ENCODE data around the gene TMEM132D. TPM values are rescaled to one million over a fixed set of nuclear protein-coding genes. Genes with fewer than 3 reads are reported as not detected.
"Not testable (repeated sequence)": the region's sequence is repeated elsewhere in the genome, so short reads cannot be mapped to it uniquely, and the experiment has no call there.

The TMEM132D gene
- polyA plus RNA-seq, 1 experiment: 0.02 TPM

DNA sequence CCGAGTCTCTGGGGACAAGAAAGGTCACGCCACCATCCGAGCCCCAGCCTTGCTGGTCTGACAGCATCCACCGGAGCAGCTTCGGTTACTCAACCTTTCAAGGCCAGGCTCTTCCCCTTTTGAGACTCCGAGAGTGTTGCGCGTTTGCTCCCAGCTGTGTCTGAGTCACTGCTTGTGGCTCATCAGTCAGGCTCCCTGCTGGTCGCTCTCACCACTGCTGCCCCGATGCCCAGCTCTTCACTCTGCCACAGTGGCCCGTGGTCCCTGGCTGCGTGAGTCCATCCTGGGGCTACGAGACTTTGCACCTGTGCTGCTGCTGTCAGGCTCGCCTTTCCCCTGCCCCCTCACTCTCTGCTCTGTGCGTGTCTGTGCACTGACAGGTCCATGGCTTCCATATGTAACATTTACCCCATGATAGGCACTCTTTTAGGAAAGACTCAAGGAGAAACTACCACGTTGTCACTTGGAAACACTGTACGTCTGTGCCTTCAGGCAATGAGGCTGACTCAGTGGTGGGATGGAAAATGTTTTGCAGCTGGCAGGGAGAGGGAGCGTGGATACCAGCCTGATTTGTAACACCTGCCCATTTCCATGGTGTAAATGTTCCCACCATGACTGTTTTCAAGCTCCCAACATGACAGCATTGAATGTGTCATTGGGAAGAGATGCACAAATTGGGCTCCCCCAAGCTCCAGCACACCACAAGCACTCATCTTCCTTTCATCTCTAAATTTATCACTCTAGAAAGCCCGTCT is 350.7 kb downstream of the TMEM132D start:
- H3K27me3 ChIP-seq (ENCODE audit: control insufficient read depth, insufficient read depth, low read length): no peaks in the 10 kb centered on the region
- ChIA-PET CTCF (interaction anchor here (0.9 kb wide), 1 partner anchor 25 kb away, joined by 3 read pairs; no protein-coding TSS in a partner anchor), POLR2A (no interaction called here)
- H3K36me3 ChIP-seq (ENCODE audit: control insufficient read depth, insufficient read depth, low read length): no peaks in the 10 kb centered on the region
- TF ChIP-seq, protein P1, sequence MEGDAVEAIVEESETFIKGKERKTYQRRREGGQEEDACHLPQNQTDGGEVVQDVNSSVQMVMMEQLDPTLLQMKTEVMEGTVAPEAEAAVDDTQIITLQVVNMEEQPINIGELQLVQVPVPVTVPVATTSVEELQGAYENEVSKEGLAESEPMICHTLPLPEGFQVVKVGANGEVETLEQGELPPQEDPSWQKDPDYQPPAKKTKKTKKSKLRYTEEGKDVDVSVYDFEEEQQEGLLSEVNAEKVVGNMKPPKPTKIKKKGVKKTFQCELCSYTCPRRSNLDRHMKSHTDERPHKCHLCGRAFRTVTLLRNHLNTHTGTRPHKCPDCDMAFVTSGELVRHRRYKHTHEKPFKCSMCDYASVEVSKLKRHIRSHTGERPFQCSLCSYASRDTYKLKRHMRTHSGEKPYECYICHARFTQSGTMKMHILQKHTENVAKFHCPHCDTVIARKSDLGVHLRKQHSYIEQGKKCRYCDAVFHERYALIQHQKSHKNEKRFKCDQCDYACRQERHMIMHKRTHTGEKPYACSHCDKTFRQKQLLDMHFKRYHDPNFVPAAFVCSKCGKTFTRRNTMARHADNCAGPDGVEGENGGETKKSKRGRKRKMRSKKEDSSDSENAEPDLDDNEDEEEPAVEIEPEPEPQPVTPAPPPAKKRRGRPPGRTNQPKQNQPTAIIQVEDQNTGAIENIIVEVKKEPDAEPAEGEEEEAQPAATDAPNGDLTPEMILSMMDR (IDR thresholded peaks at IDR 0.05; ENCODE audit: insufficient read depth, low read depth, low read length): no peak
- no peak overlapping the region for H3K4me3 ChIP-seq (ENCODE audit: low read depth, low read length)
- DNase-seq (ENCODE audit: low read depth): no peak

DNA sequence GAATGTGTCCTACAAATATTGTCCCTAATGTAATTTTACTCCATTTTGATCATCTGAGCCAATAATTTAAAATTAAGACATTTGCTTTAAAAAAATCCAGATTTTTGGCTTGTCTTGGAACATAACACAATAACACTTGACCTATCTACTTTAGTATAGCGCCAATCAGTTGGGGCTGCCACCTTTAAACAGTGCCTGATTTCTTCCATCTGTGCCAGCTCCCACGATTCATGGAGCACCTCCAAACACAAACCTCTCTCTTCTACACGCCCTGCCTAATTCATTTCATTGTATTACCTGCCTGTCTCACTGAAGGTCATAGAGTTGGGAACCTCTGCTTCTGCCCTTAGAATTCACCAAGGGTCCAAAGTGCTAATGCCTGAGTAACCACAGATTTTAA is 352.4 kb downstream of the TMEM132D start:
- CTCF ChIA-PET: no interaction called here
- POLR2A ChIA-PET: no interaction called here
- H3K36me3 ChIP-seq (ENCODE audit: control insufficient read depth, insufficient read depth, low read length): no peaks in the 10 kb centered on the region
- no peak overlapping the region for H3K4me3 ChIP-seq (ENCODE audit: low read depth, low read length)
- DNase-seq (ENCODE audit: low read depth): no peak
- TF ChIP-seq, protein P1 (IDR thresholded peaks at IDR 0.05; ENCODE audit: insufficient read depth, low read depth, low read length): no peak
- no peaks in the 10 kb centered on the region for H3K27me3 ChIP-seq (ENCODE audit: control insufficient read depth, insufficient read depth, low read length)

DNA sequence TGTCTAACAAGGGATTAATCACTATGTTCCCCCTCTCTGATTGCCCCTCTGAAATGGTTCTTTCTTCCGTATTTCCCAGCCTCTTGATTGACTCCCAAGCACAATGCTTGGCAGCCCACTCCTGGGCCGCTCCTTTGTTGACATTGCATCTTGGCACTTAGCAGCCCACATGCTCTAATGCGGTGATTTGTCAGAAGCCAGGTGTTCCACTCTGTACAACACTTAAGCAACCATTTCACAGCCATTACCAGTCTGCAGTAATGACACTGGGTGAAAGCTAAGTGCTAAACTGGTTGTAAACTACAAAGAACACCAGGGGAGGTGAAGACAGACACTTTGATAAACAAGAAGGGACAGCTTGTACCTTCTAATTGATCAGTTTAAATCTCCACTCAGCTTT is 353.5 kb downstream of the TMEM132D start:
- Histone ChIP-seq H3K36me3 (ENCODE audit: control insufficient read depth, insufficient read depth, low read length) (no peaks in the 10 kb centered on the region), H3K4me3 (ENCODE audit: low read depth, low read length) (no peak overlapping the region), H3K27me3 (ENCODE audit: control insufficient read depth, insufficient read depth, low read length) (no peaks in the 10 kb centered on the region)
- no peak for DNase-seq (ENCODE audit: low read depth)
- TF ChIP-seq, protein P1 (IDR thresholded peaks at IDR 0.05; ENCODE audit: insufficient read depth, low read depth, low read length): no peak
- ChIA-PET POLR2A (no interaction called here), CTCF (interaction anchor here (0.5 kb wide), 1 partner anchor 383 kb away, joined by 4 read pairs; no protein-coding TSS in a partner anchor)

DNA sequence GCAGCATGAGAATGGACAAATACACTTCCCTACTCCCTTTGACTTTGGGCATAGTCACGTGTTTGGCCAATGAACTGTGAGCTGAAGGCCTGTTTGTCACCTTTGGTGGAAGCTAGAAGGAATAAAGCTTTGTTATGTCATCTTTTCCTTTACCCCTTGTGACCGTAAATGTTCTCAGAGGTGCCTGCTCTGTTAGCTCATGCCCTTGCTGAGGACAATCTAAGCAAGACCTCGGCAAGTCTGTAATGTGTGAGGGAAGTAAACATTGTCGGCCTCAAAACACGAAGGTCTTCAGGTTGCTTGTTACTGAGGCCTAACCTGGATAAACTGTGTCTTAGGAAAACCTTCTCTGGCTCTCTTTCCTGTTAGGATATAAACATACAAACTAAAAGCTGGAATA is 354.2 kb downstream of the TMEM132D start:
- no peaks in the 10 kb centered on the region for H3K36me3 ChIP-seq (ENCODE audit: control insufficient read depth, insufficient read depth, low read length)
- TF ChIP-seq, protein P1 (IDR thresholded peaks at IDR 0.05; ENCODE audit: insufficient read depth, low read depth, low read length): no peak
- ChIA-PET POLR2A (no interaction called here), CTCF (no interaction called here)
- H3K4me3 ChIP-seq (ENCODE audit: low read depth, low read length): no peak overlapping the region
- H3K27me3 ChIP-seq (ENCODE audit: control insufficient read depth, insufficient read depth, low read length): no peaks in the 10 kb centered on the region
- no peak for DNase-seq (ENCODE audit: low read depth)

DNA sequence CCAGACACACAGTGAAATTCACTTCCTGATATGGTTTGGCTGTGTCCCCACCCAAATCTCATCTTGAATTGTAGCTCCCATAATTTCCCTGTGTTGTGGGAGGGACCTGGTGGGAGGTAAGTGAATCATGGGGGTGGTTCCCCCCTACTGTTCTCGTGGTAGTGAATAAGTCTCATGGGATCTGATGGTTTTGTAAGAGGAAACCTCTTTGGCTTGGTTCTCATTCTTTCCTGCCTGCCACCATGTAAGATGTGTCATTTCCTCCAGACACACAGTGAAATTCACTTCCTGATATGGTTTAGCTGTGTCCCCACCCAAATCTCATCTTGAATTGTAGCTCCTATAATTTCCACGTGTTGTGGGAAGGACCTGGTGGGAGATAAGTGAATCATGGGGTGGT is 354.8 kb downstream of the TMEM132D start:
- POLR2A ChIA-PET; CTCF ChIA-PET; DNase-seq (ENCODE audit: low read depth); H3K36me3 ChIP-seq (ENCODE audit: control insufficient read depth, insufficient read depth, low read length); H3K4me3 ChIP-seq (ENCODE audit: low read depth, low read length); H3K27me3 ChIP-seq (ENCODE audit: control insufficient read depth, insufficient read depth, low read length): not testable (repeated sequence)

DNA sequence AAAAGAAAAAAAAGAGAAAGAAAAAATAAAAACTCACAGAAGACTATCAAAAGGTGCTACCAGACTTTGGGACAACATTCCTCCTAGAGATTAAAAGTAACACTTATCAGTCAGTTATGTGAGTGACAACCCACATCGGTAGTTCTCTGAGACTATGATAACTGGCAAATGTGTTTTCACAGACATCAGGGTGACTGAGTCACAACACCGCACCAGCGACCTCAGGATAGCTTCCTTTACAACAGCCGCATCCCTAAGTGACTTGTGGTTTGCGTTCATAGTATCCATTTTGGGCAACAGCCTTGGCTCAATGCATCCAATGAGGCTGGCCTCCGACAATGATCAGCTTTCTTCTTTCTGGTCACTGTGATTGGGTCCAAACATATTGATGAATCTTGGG is 359.1 kb downstream of the TMEM132D start:
- ChIA-PET CTCF (no interaction called here), POLR2A (no interaction called here)
- no peak for DNase-seq (ENCODE audit: low read depth)
- Histone ChIP-seq H3K27me3 (ENCODE audit: control insufficient read depth, insufficient read depth, low read length) (no peaks in the 10 kb centered on the region), H3K4me3 (ENCODE audit: low read depth, low read length) (no peak overlapping the region), H3K36me3 (ENCODE audit: control insufficient read depth, insufficient read depth, low read length) (no peaks in the 10 kb centered on the region)
- TF ChIP-seq, protein P1 (IDR thresholded peaks at IDR 0.05; ENCODE audit: insufficient read depth, low read depth, low read length): no peak
